ENCODE measurements around the gene KHDC4.
A peak's percentile ranks its signal among the peaks of the same experiment; 100 is the strongest.

Gene KHDC4

GRCh38 chr1:155975375-155976061, 41.3 kb upstream of the KHDC4 start:
- no peak for TF ChIP-seq ZNF274 (IDR thresholded peaks at IDR 0.05; ENCODE audit: low read depth, low read length)
- peak overlapping the region; percentile 68 for H3K4me3 ChIP-seq (ENCODE audit: low read length)

- H3K4me3 ChIP-seq (ENCODE audit: low read length), result peak overlapping the region; percentile 68; the same call in 1 of the 2 replicates
- no peak for TF ChIP-seq ZNF274 (IDR thresholded peaks at IDR 0.05; ENCODE audit: low read depth, low read length)
Observed at GRCh38 chr1:155974208-155975115, 40.2 kb upstream of the KHDC4 start.

GRCh38 chr1:155973723-155974122, 39.5 kb upstream of the KHDC4 start:
- H3K4me3 ChIP-seq (ENCODE audit: low read length), result no peak overlapping the region
- TF ChIP-seq ZNF274 (IDR thresholded peaks at IDR 0.05; ENCODE audit: low read depth, low read length), result no peak

GRCh38 chr1:155971910-155972809, 37.9 kb upstream of the KHDC4 start:
- no peak for TF ChIP-seq ZNF274 (IDR thresholded peaks at IDR 0.05; ENCODE audit: low read depth, low read length)
- H3K4me3 ChIP-seq (ENCODE audit: low read length), result no peak overlapping the region

- no peak overlapping the region for H3K4me3 ChIP-seq (ENCODE audit: low read length)
- TF ChIP-seq ZNF274 (IDR thresholded peaks at IDR 0.05; ENCODE audit: low read depth, low read length), result no peak
Observed at GRCh38 chr1:155970531-155971167, 36.4 kb upstream of the KHDC4 start.

GRCh38 chr1:155969377-155969791, 35.2 kb upstream of the KHDC4 start:
- H3K4me3 ChIP-seq (ENCODE audit: low read length), result no peak overlapping the region
- no peak for TF ChIP-seq ZNF274 (IDR thresholded peaks at IDR 0.05; ENCODE audit: low read depth, low read length)

GRCh38 chr1:155968670-155969069, 34.5 kb upstream of the KHDC4 start:
- H3K4me3 ChIP-seq (ENCODE audit: low read length), result no peak overlapping the region
- no peak for TF ChIP-seq ZNF274 (IDR thresholded peaks at IDR 0.05; ENCODE audit: low read depth, low read length)

GRCh38 chr1:155968051-155968400, 33.8 kb upstream of the KHDC4 start:
- no peak overlapping the region for H3K4me3 ChIP-seq (ENCODE audit: low read length)
- TF ChIP-seq ZNF274 (IDR thresholded peaks at IDR 0.05; ENCODE audit: low read depth, low read length), result no peak

GRCh38 chr1:155967341-155968050, 33.3 kb upstream of the KHDC4 start:
- H3K4me3 ChIP-seq (ENCODE audit: low read length), result no peak overlapping the region
- no peak for TF ChIP-seq ZNF274 (IDR thresholded peaks at IDR 0.05; ENCODE audit: low read depth, low read length)

- H3K4me3 ChIP-seq (ENCODE audit: low read length), result no peak overlapping the region
- TF ChIP-seq ZNF274 (IDR thresholded peaks at IDR 0.05; ENCODE audit: low read depth, low read length), result no peak
Observed at GRCh38 chr1:155966750-155967149, 32.5 kb upstream of the KHDC4 start.

GRCh38 chr1:155966135-155966534, 31.9 kb upstream of the KHDC4 start:
- no peak for TF ChIP-seq ZNF274 (IDR thresholded peaks at IDR 0.05; ENCODE audit: low read depth, low read length)
- H3K4me3 ChIP-seq (ENCODE audit: low read length), result no peak overlapping the region

GRCh38 chr1:155964193-155964592, 30.0 kb upstream of the KHDC4 start:
- H3K4me3 ChIP-seq (ENCODE audit: low read length), result no peak overlapping the region
- no peak for TF ChIP-seq ZNF274 (IDR thresholded peaks at IDR 0.05; ENCODE audit: low read depth, low read length)

- H3K4me3 ChIP-seq (ENCODE audit: low read length), result no peak overlapping the region
- TF ChIP-seq ZNF274 (IDR thresholded peaks at IDR 0.05; ENCODE audit: low read depth, low read length), result no peak
Observed at GRCh38 chr1:155962599-155963211, 28.5 kb upstream of the KHDC4 start.

All from GM08714 (cell line).